Type B pancreatic cell (in vitro differentiated cells): Measurements from ENCODE around the gene RDH12. TPM values are rescaled to one million over a fixed set of nuclear protein-coding genes. Genes with fewer than 3 reads are reported as not detected.

Source experiments
- DNase-seq: peaks from one replicate; pipeline ENCODE4 v3.0.0; 2021; ENCODE audit warnings: mixed read lengths; ENCODE audit not compliant: unreplicated experiment; ENCODE audit errors: extremely low spot score
- H3K27ac Mint-ChIP-seq: 2 replicates; pipeline ENCODE4 v1.8.0; 2021; ENCODE audit warnings: mild to moderate bottlenecking, mixed read lengths
- H3K27me3 Mint-ChIP-seq: 2 replicates; pipeline ENCODE4 v1.8.0; 2021; ENCODE audit warnings: mixed read lengths
- H3K36me3 Mint-ChIP-seq: 2 replicates; pipeline ENCODE4 v1.8.0; 2021; ENCODE audit warnings: mixed read lengths
- H3K4me1 Mint-ChIP-seq: one replicate; pipeline ENCODE4 v1.8.0; 2021; ENCODE audit warnings: mixed read lengths; ENCODE audit not compliant: unreplicated experiment
- H3K4me3 Mint-ChIP-seq: 2 replicates; pipeline ENCODE4 v1.8.0; 2021; ENCODE audit warnings: mild to moderate bottlenecking, mixed read lengths
- H3K9me3 Mint-ChIP-seq: 2 replicates; pipeline ENCODE4 v1.8.0; 2021; ENCODE audit warnings: mixed read lengths
- total RNA-seq: library from RNA; stranded (reverse); gene quantifications from 2 replicates; pipeline ENCODE4 v1.2.1, GENCODE V29; 2021; ENCODE audit warnings: low replicate concordance
- TF ChIP-seq, protein P1 (sequence below): fragments of 200-600 bp; sonication (generic); conservative IDR thresholded peaks from 2 replicates; pipeline ENCODE4 v1.5.0; 2021; ENCODE audit warnings: antibody characterized with exemption, mild to moderate bottlenecking

Gene RDH12
- total RNA-seq, 1 donor from 2014 or later, result 2.6 TPM

- H3K27ac Mint-ChIP-seq, result no peak overlapping the region
- TF ChIP-seq, protein P1, sequence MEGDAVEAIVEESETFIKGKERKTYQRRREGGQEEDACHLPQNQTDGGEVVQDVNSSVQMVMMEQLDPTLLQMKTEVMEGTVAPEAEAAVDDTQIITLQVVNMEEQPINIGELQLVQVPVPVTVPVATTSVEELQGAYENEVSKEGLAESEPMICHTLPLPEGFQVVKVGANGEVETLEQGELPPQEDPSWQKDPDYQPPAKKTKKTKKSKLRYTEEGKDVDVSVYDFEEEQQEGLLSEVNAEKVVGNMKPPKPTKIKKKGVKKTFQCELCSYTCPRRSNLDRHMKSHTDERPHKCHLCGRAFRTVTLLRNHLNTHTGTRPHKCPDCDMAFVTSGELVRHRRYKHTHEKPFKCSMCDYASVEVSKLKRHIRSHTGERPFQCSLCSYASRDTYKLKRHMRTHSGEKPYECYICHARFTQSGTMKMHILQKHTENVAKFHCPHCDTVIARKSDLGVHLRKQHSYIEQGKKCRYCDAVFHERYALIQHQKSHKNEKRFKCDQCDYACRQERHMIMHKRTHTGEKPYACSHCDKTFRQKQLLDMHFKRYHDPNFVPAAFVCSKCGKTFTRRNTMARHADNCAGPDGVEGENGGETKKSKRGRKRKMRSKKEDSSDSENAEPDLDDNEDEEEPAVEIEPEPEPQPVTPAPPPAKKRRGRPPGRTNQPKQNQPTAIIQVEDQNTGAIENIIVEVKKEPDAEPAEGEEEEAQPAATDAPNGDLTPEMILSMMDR, result no peak
- DNase-seq, result no peak
- peaks cover under 1% of the 10 kb centered on the region for H3K4me1 Mint-ChIP-seq
- H3K9me3 Mint-ChIP-seq, result no peaks in the 10 kb centered on the region
- peaks cover 19% of the 10 kb centered on the region for H3K36me3 Mint-ChIP-seq
- H3K27me3 Mint-ChIP-seq, result no peaks in the 10 kb centered on the region
- H3K4me3 Mint-ChIP-seq, result no peak overlapping the region
These were observed 22.7 kb upstream of the RDH12 start for GRCh38 chr14:67679006-67679405.

GRCh38 chr14:67680121-67680602 is 21.5 kb upstream of the RDH12 start:
- no peak overlapping the region for H3K4me3 Mint-ChIP-seq
- no peaks in the 10 kb centered on the region for H3K27me3 Mint-ChIP-seq
- no peaks in the 10 kb centered on the region for H3K9me3 Mint-ChIP-seq
- TF ChIP-seq, protein P1, result no peak
- no peak for DNase-seq
- H3K27ac Mint-ChIP-seq, result no peak overlapping the region
- no peaks in the 10 kb centered on the region for H3K4me1 Mint-ChIP-seq
- H3K36me3 Mint-ChIP-seq, result peaks cover 26% of the 10 kb centered on the region

- Mint-ChIP-seq H3K4me3 (no peak overlapping the region), H3K4me1 (no peaks in the 10 kb centered on the region), H3K27ac (no peak overlapping the region), H3K9me3 (no peaks in the 10 kb centered on the region), H3K36me3 (peaks cover 31% of the 10 kb centered on the region), H3K27me3 (no peaks in the 10 kb centered on the region)
- no peak for DNase-seq
- TF ChIP-seq, protein P1, result no peak
These were observed 20.7 kb upstream of the RDH12 start for GRCh38 chr14:67680941-67681340.

DNA sequence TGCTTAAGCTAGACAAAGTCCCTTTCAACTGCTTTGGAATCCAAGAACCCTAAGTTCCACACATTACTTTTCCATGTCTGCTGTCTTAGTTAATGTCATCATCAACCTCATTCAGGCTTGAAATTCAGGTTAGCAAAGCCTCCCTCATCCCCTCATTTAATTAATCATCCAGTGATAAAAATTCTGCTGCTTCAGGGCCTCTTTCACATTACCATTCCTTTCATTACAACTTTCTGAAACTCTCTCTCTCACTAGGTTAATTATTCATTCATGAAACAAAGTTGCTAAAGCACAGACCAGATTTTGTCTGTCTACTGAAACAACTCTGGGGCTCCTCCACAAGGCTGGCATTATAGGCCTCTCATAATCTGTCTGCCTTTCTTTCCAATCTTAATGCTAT is 17.8 kb upstream of the RDH12 start:
- no peak for DNase-seq
- Mint-ChIP-seq H3K36me3 (peaks cover 49% of the 10 kb centered on the region), H3K27ac (no peak overlapping the region), H3K27me3 (no peaks in the 10 kb centered on the region), H3K4me1 (no peaks in the 10 kb centered on the region), H3K4me3 (no peak overlapping the region), H3K9me3 (no peaks in the 10 kb centered on the region)
- TF ChIP-seq, protein P1, result no peak

DNA sequence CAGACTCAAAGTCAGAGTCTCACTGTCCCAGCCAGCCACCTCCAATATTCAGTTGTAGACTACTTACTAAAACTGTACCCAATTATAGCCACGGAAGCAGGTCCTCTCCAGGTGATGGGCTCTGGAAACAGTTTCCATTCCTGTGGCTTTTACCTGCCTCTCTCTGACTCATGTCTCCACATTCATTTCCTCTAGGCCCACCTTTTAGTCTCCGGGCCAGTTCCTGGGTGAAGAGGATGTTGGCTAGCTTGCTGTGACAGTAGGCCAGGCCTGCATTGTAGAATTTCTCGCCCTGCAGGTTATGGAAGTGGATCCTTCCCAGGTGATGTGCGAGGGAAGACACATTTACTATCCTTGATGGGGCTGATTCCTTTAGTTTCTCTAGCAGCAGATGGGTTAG is 11.7 kb upstream of the RDH12 start:
- Mint-ChIP-seq H3K4me1 (peaks cover 18% of the 10 kb centered on the region), H3K4me3 (no peak overlapping the region), H3K27me3 (no peaks in the 10 kb centered on the region), H3K9me3 (no peaks in the 10 kb centered on the region), H3K36me3 (peaks cover 39% of the 10 kb centered on the region), H3K27ac (no peak overlapping the region)
- TF ChIP-seq, protein P1, result no peak
- no peak for DNase-seq
